ENCODE measurements around the gene DTNB.

GRCh38 chr2:25373269-25373981 lies 300.0 kb downstream of the DTNB start:
- TF ChIP-seq CTCF (conservative IDR thresholded peaks at IDR 0.05) (no peak), EZH2 (IDR thresholded peaks at IDR 0.05; ENCODE audit: low read depth) (no peak)

All from PC-9 (cell line).